ENCODE results near the gene RNF144A. TPM values are rescaled to one million over a fixed set of nuclear protein-coding genes. Genes with fewer than 3 reads are reported as not detected.

Gene RNF144A
- total RNA-seq, 1 donor from 2014 or later: 9.6 TPM

- Mint-ChIP-seq H3K4me1 (ENCODE audit: unreplicated experiment) (peaks cover 21% of the 10 kb centered on the region), H3K36me3 (ENCODE audit: unreplicated experiment) (no peaks in the 10 kb centered on the region), H3K9me3 (ENCODE audit: unreplicated experiment) (peaks cover 5% of the 10 kb centered on the region), H3K27me3 (ENCODE audit: unreplicated experiment) (peaks cover 12% of the 10 kb centered on the region), H3K4me3 (ENCODE audit: unreplicated experiment) (no peak overlapping the region), H3K27ac (ENCODE audit: unreplicated experiment) (no peak overlapping the region)
- no peak for TF ChIP-seq CTCF (IDR thresholded peaks at IDR 0.05)
- peak; percentile 25 for DNase-seq (ENCODE audit: extremely low spot score, unreplicated experiment)
Measured at GRCh38 chr2:7060631-7061449, 143.6 kb downstream of the RNF144A start.

GRCh38 chr2:7061450-7061789 lies 144.2 kb downstream of the RNF144A start:
- H3K27me3 Mint-ChIP-seq (ENCODE audit: unreplicated experiment): peaks cover 12% of the 10 kb centered on the region
- peaks cover 21% of the 10 kb centered on the region for H3K4me1 Mint-ChIP-seq (ENCODE audit: unreplicated experiment)
- no peaks in the 10 kb centered on the region for H3K36me3 Mint-ChIP-seq (ENCODE audit: unreplicated experiment)
- H3K27ac Mint-ChIP-seq (ENCODE audit: unreplicated experiment): no peak overlapping the region
- H3K9me3 Mint-ChIP-seq (ENCODE audit: unreplicated experiment): peaks cover 5% of the 10 kb centered on the region
- no peak for TF ChIP-seq CTCF (IDR thresholded peaks at IDR 0.05)
- no peak for DNase-seq (ENCODE audit: extremely low spot score, unreplicated experiment)
- H3K4me3 Mint-ChIP-seq (ENCODE audit: unreplicated experiment): no peak overlapping the region

- no peak for TF ChIP-seq CTCF (IDR thresholded peaks at IDR 0.05)
- Mint-ChIP-seq H3K4me3 (ENCODE audit: unreplicated experiment) (no peak overlapping the region), H3K4me1 (ENCODE audit: unreplicated experiment) (peaks cover 21% of the 10 kb centered on the region), H3K9me3 (ENCODE audit: unreplicated experiment) (peaks cover 5% of the 10 kb centered on the region), H3K36me3 (ENCODE audit: unreplicated experiment) (no peaks in the 10 kb centered on the region), H3K27me3 (ENCODE audit: unreplicated experiment) (peaks cover 9% of the 10 kb centered on the region), H3K27ac (ENCODE audit: unreplicated experiment) (no peak overlapping the region)
- no peak for DNase-seq (ENCODE audit: extremely low spot score, unreplicated experiment)
Measured at GRCh38 chr2:7061921-7062320, 144.7 kb downstream of the RNF144A start.

- Mint-ChIP-seq H3K4me1 (ENCODE audit: unreplicated experiment) (peaks cover 21% of the 10 kb centered on the region), H3K9me3 (ENCODE audit: unreplicated experiment) (peaks cover 5% of the 10 kb centered on the region), H3K36me3 (ENCODE audit: unreplicated experiment) (no peaks in the 10 kb centered on the region), H3K4me3 (ENCODE audit: unreplicated experiment) (no peak overlapping the region), H3K27ac (ENCODE audit: unreplicated experiment) (no peak overlapping the region), H3K27me3 (ENCODE audit: unreplicated experiment) (peaks cover 9% of the 10 kb centered on the region)
- DNase-seq (ENCODE audit: extremely low spot score, unreplicated experiment): no peak
- TF ChIP-seq CTCF (IDR thresholded peaks at IDR 0.05): no peak
Measured at GRCh38 chr2:7063789-7064188, 146.6 kb downstream of the RNF144A start.

GRCh38 chr2:7068457-7068856 lies 151.2 kb downstream of the RNF144A start:
- Mint-ChIP-seq H3K9me3 (ENCODE audit: unreplicated experiment) (peaks cover under 1% of the 10 kb centered on the region), H3K4me3 (ENCODE audit: unreplicated experiment) (no peak overlapping the region), H3K27ac (ENCODE audit: unreplicated experiment) (no peak overlapping the region), H3K36me3 (ENCODE audit: unreplicated experiment) (no peaks in the 10 kb centered on the region), H3K27me3 (ENCODE audit: unreplicated experiment) (peaks cover 5% of the 10 kb centered on the region), H3K4me1 (ENCODE audit: unreplicated experiment) (no peaks in the 10 kb centered on the region)
- no peak for TF ChIP-seq CTCF (IDR thresholded peaks at IDR 0.05)
- DNase-seq (ENCODE audit: extremely low spot score, unreplicated experiment): no peak

All from osteocyte (in vitro differentiated cells).